Uterus (tissue), 2 donors: ENCODE data around the gene CCDC54.

ENCODE experiments used
- POLR2A ChIP-seq, 2 donors: fragments of 450-650 bp; IDR thresholded peaks; one replicate each; pipeline ENCODE4 v1.6.1; 2016; ENCODE audit warnings: antibody characterized with exemption in 2 of 2, mild to moderate bottlenecking in 1 of 2, moderate library complexity in 1 of 2
- TF ChIP-seq, protein P1 (sequence below), 4 experiments: fragments of 200-600 bp in 2 of 4; fragments of 450-650 bp in 2 of 4; sonication (generic) in 2 of 4; IDR thresholded peaks; one replicate each; pipeline ENCODE4 v1.5.1; 2016 to 2019; ENCODE audit warnings: antibody characterized with exemption in 4 of 4, mild to moderate bottlenecking in 2 of 4, moderate library complexity in 1 of 4

DNA sequence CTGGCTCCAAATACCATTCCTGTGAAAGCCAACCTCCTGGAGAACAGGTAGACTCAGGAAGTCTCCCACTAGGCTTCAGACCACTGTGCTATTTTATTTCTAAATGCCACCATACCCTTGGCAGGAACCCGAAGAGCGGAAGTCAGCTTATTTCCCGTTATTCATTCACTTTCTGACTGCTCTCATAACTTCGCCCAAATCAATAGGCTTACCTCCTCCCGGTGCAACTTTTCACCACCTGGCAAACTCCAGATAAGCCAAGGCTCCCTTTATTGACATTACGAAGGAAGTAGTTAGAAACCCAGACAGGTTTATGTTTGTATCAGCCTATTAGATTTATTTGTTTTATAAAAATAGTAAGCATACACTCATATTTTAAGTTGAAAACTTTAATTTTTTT, 3.3 kb upstream of the CCDC54 start:
- TF ChIP-seq, protein P1, sequence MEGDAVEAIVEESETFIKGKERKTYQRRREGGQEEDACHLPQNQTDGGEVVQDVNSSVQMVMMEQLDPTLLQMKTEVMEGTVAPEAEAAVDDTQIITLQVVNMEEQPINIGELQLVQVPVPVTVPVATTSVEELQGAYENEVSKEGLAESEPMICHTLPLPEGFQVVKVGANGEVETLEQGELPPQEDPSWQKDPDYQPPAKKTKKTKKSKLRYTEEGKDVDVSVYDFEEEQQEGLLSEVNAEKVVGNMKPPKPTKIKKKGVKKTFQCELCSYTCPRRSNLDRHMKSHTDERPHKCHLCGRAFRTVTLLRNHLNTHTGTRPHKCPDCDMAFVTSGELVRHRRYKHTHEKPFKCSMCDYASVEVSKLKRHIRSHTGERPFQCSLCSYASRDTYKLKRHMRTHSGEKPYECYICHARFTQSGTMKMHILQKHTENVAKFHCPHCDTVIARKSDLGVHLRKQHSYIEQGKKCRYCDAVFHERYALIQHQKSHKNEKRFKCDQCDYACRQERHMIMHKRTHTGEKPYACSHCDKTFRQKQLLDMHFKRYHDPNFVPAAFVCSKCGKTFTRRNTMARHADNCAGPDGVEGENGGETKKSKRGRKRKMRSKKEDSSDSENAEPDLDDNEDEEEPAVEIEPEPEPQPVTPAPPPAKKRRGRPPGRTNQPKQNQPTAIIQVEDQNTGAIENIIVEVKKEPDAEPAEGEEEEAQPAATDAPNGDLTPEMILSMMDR (IDR thresholded peaks at IDR 0.05): no peak
- no peak for TF ChIP-seq POLR2A (IDR thresholded peaks at IDR 0.05)
